Loucy (cell line): Measurements from ENCODE around the gene CYP2E1.

ENCODE experiments used
- H2AFZ ChIP-seq: fragments of 200-600 bp; sonication (generic); 2 replicates; pipeline ENCODE4 v1.6.0; 2016; ENCODE audit warnings: antibody characterized with exemption, mild to moderate bottlenecking, low read length, moderate library complexity
- H3F3A ChIP-seq: fragments of 200-600 bp; 2 replicates; pipeline ENCODE4 v1.6.0; 2016; ENCODE audit warnings: antibody characterized with exemption, low read depth, mild to moderate bottlenecking
- H3K27me3 ChIP-seq: fragments of 200-600 bp; sonication (generic); 2 replicates; pipeline ENCODE4 v1.6.1; 2014; ENCODE audit warnings: low read length, mild to moderate bottlenecking; ENCODE audit not compliant: insufficient read depth, poor library complexity, severe bottlenecking
- H3K36me3 ChIP-seq: fragments of 200-600 bp; sonication (generic); 2 replicates; pipeline ENCODE4 v1.6.1; 2016; ENCODE audit warnings: low read length; ENCODE audit not compliant: insufficient read depth
- H3K4me1 ChIP-seq: fragments of 200-600 bp; sonication (generic); 2 replicates; pipeline ENCODE4 v1.5.1; 2014; ENCODE audit warnings: low read length, mild to moderate bottlenecking; ENCODE audit not compliant: insufficient read depth, poor library complexity, severe bottlenecking
- H3K4me2 ChIP-seq: fragments of 200-600 bp; sonication (generic); 2 replicates; pipeline ENCODE4 v1.6.0; 2014; ENCODE audit warnings: antibody characterized with exemption, low read length, low read depth, mild to moderate bottlenecking; ENCODE audit not compliant: poor library complexity, severe bottlenecking
- H3K4me3 ChIP-seq: fragments of 200-600 bp; sonication (generic); 2 replicates; pipeline ENCODE4 v1.5.1; 2014; ENCODE audit warnings: low read length, mild to moderate bottlenecking, mixed read lengths; ENCODE audit not compliant: poor library complexity, severe bottlenecking
- H3K79me2 ChIP-seq: fragments of 200-600 bp; sonication (generic); 2 replicates; pipeline ENCODE4 v1.6.1; 2014; ENCODE audit warnings: low read length; ENCODE audit not compliant: insufficient read depth
- H3K9ac ChIP-seq: fragments of 200-600 bp; sonication (generic); 2 replicates; pipeline ENCODE4 v1.6.0; 2014; ENCODE audit warnings: mild to moderate bottlenecking, low read depth, low read length, moderate library complexity; ENCODE audit not compliant: poor library complexity, severe bottlenecking
- H3K9me2 ChIP-seq: fragments of 200-600 bp; sonication (generic); replicated peaks from 2 replicates; pipeline ENCODE4 v1.6.1; 2016; ENCODE audit warnings: low read depth, low read length, mixed read lengths
- H3K9me3 ChIP-seq: fragments of 200-600 bp; sonication (generic); 2 replicates; pipeline ENCODE4 v1.6.1; 2014; ENCODE audit warnings: mild to moderate bottlenecking, antibody characterized with exemption, low read length, low read depth; ENCODE audit not compliant: insufficient read depth
- H4K20me1 ChIP-seq: fragments of 200-600 bp; sonication (generic); 2 replicates; pipeline ENCODE4 v1.6.0; 2014; ENCODE audit warnings: antibody characterized with exemption, low read length, mild to moderate bottlenecking; ENCODE audit not compliant: insufficient read depth, poor library complexity, severe bottlenecking
- EZH2phosphoT487 ChIP-seq: fragments of 200-600 bp; IDR thresholded peaks from 2 replicates; pipeline ENCODE4 v1.6.1; 2018; ENCODE audit warnings: antibody characterized with exemption, mild to moderate bottlenecking, moderate library complexity, borderline replicate concordance
- TF ChIP-seq, protein P1 (sequence below): fragments of 200-600 bp; sonication (generic); conservative IDR thresholded peaks from 2 replicates; pipeline ENCODE4 v1.5.1; 2014; ENCODE audit warnings: mild to moderate bottlenecking, antibody characterized with exemption, low read length

Gene CYP2E1

DNA sequence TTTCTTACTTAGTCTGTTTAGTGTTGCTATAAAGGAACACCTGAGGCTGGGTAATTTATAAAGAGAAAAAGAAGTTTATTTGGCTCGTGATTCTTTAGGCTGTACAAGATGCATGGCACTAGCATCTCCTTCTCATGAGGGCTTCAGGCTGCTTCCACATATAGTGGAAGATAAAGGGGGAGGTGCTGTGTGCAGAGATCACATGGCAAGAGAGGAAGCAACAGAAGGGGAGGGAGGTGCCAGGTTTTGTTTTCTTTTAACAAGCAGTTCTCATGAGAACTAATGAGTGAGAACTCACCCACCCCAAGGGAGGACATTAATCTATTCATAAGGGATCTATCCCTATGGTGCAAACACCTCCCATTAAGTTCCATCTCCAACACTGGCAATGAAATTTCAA lies 17.3 kb downstream of the CYP2E1 start:
- Histone ChIP-seq H3K27me3 (no peaks in the 10 kb centered on the region), H4K20me1 (no peaks in the 10 kb centered on the region), H3K36me3 (no peaks in the 10 kb centered on the region), H3K9me3 (peaks cover 18% of the 10 kb centered on the region; the same call in 1 of the 2 replicates), H3F3A (no peaks in the 10 kb centered on the region), H3K4me1 (peaks cover 11% of the 10 kb centered on the region), H2AFZ (no peak overlapping the region), H3K79me2 (no peaks in the 10 kb centered on the region), H3K9me2 (no peaks in the 10 kb centered on the region), H3K4me2 (peak overlapping the region; percentile 8), H3K4me3 (no peak overlapping the region), H3K9ac (no peak overlapping the region)
- TF ChIP-seq, protein P1, sequence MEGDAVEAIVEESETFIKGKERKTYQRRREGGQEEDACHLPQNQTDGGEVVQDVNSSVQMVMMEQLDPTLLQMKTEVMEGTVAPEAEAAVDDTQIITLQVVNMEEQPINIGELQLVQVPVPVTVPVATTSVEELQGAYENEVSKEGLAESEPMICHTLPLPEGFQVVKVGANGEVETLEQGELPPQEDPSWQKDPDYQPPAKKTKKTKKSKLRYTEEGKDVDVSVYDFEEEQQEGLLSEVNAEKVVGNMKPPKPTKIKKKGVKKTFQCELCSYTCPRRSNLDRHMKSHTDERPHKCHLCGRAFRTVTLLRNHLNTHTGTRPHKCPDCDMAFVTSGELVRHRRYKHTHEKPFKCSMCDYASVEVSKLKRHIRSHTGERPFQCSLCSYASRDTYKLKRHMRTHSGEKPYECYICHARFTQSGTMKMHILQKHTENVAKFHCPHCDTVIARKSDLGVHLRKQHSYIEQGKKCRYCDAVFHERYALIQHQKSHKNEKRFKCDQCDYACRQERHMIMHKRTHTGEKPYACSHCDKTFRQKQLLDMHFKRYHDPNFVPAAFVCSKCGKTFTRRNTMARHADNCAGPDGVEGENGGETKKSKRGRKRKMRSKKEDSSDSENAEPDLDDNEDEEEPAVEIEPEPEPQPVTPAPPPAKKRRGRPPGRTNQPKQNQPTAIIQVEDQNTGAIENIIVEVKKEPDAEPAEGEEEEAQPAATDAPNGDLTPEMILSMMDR: no peak
- TF ChIP-seq EZH2phosphoT487: no peak

DNA sequence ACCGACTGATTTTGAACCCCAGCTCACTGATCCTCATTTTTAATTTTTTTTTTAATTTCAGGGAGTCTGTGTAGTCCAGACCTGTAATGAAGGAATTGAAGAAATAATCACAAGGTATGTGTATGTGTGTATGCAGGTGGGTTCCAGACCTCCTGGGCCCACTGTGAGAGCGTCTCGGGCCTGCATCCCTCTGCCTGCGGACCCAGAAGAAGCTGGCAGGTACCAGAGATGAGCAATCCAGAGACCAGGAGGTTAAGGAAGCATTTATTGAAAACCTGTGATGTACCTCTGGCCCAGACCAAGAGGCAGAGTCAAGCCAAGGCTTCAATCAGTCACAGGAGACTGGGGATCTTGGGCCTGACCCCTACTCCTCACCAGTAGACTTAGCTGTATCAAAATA lies 27.4 kb downstream of the CYP2E1 start:
- Histone ChIP-seq H3K4me1 (peaks cover 9% of the 10 kb centered on the region), H3K9ac (no peak overlapping the region), H3K27me3 (no peaks in the 10 kb centered on the region), H3K9me2 (no peaks in the 10 kb centered on the region), H3K9me3 (peaks cover 7% of the 10 kb centered on the region; the same call in 1 of the 2 replicates), H3K4me3 (no peak overlapping the region), H3K36me3 (no peaks in the 10 kb centered on the region), H3K4me2 (no peak overlapping the region), H2AFZ (no peak overlapping the region), H3K79me2 (no peaks in the 10 kb centered on the region), H4K20me1 (no peaks in the 10 kb centered on the region), H3F3A (no peaks in the 10 kb centered on the region)
- no peak for TF ChIP-seq EZH2phosphoT487
- TF ChIP-seq, protein P1: no peak

DNA sequence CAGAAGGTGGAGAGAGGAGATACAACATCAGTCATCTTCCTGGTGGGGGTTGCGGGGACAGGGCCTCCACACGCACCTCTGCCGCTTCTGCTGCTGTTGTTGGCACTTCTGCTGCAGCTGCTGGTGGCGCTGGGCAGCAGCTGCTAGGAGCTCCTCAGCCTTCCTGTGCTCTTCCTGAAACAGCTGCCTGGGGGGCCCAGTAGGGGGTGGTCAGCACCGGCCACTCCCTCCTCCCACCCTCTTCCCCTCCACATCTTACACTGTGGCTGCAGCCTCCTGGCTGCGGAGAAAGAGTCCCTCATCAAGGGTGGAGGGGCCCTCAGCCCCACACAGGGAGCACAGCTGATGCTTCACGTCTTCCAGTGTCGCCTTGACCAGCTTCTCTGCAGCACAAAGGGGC lies 28.4 kb downstream of the CYP2E1 start:
- H3K9ac ChIP-seq: no peak overlapping the region
- H3K9me3 ChIP-seq: peaks cover 7% of the 10 kb centered on the region; the same call in 1 of the 2 replicates
- H3K36me3 ChIP-seq: no peaks in the 10 kb centered on the region
- H3K27me3 ChIP-seq: no peaks in the 10 kb centered on the region
- H3K4me3 ChIP-seq: no peak overlapping the region
- no peak overlapping the region for H2AFZ ChIP-seq
- no peaks in the 10 kb centered on the region for H3K79me2 ChIP-seq
- no peaks in the 10 kb centered on the region for H4K20me1 ChIP-seq
- no peaks in the 10 kb centered on the region for H3F3A ChIP-seq
- peaks cover 4% of the 10 kb centered on the region for H3K4me1 ChIP-seq
- TF ChIP-seq, protein P1: no peak
- TF ChIP-seq EZH2phosphoT487: no peak
- no peaks in the 10 kb centered on the region for H3K9me2 ChIP-seq
- H3K4me2 ChIP-seq: peak overlapping the region; percentile 19
